Prostate gland (tissue), 2 donors: ENCODE data around the gene MYO1A. TPM values are rescaled to one million over a fixed set of nuclear protein-coding genes. Genes with fewer than 3 reads are reported as not detected.

ENCODE experiments used
- DNase-seq: peaks from one replicate; pipeline ENCODE4 v3.0.0-alpha.2; 2019; ENCODE audit warnings: low spot score
- H3K27ac ChIP-seq, 2 donors: fragments of 200-600 bp; sonication (generic); 2 replicates each; pipeline ENCODE4 v1.5.1; 2017 to 2019
- H3K27me3 ChIP-seq: fragments of 200-600 bp; sonication (generic); replicated peaks from 2 replicates; pipeline ENCODE4 v1.5.1; 2019; ENCODE audit not compliant: insufficient read depth
- H3K36me3 ChIP-seq, 2 donors: fragments of 200-600 bp; sonication (generic); 1 replicate in 1 of 2; 2 replicates in 1 of 2; pipeline versions ENCODE4 v1.5.1 to v1.8.1; 2017 to 2019
- H3K4me1 ChIP-seq: fragments of 200-600 bp; sonication (generic); replicated peaks from 2 replicates; pipeline ENCODE4 v1.5.1; 2019
- H3K4me3 ChIP-seq, 2 donors: fragments of 200-600 bp; sonication (generic); 2 replicates each; pipeline ENCODE4 v1.5.1; 2017 to 2019
- H3K9me3 ChIP-seq: fragments of 200-600 bp; sonication (generic); 2 replicates; pipeline ENCODE4 v1.5.1; 2017
- CTCF ChIP-seq, 4 experiments: fragments of 200-600 bp in 2 of 4; fragments of 450-650 bp in 2 of 4; sonication (generic) in 2 of 4; IDR thresholded peaks; 1 replicate in 3 of 4; 2 replicates in 1 of 4; pipeline ENCODE4 v1.5.1; 2016 to 2019; ENCODE audit warnings: antibody characterized with exemption in 4 of 4, mild to moderate bottlenecking in 2 of 4, moderate library complexity in 2 of 4
- POLR2A ChIP-seq: fragments of 450-650 bp; IDR thresholded peaks from one replicate; pipeline ENCODE4 v1.6.1; 2016; ENCODE audit warnings: antibody characterized with exemption, mild to moderate bottlenecking
- POLR2AphosphoS5 ChIP-seq: sonication (generic); formaldehyde crosslinking; IDR thresholded peaks from one replicate; pipeline ENCODE4 v1.6.1; 2017; ENCODE audit warnings: antibody characterized with exemption
- WGBS: methylation state at CpG from one replicate; pipeline ENCODE4 v1.1.5; 2018; 5-methylcytosine and 5-hydroxymethylcytosine counted together
- intact Hi-C: fragments of 100-400 bp; cut with DNase I; formaldehyde crosslinking; loops from one replicate; pipeline ENCODE4 v1.14.2; 2022
- total RNA-seq, 2 donors: library from RNA; depleted of rRNA; stranded (reverse); fragments of >200 nt; gene quantifications; one replicate each; pipeline ENCODE4 v1.1.0, GENCODE V29; 2016

The MYO1A gene
- total RNA-seq, 2 donors from 2014 or later = 0.09 to 0.74 TPM

GRCh38 chr12:57096099-57096572 lies 46.2 kb upstream of the MYO1A start:
- peaks cover 30% of the 10 kb centered on the region for H3K4me1 ChIP-seq
- H3K27ac ChIP-seq = peak overlapping the region; percentile 79 to 99
- no peak overlapping the region for H3K4me3 ChIP-seq
- TF ChIP-seq POLR2A (peak; percentile 53), POLR2AphosphoS5 (peak; percentile 92), CTCF (IDR thresholded peaks at IDR 0.05) (no peak)
- H3K27me3 ChIP-seq = no peaks in the 10 kb centered on the region
- H3K9me3 ChIP-seq = no peaks in the 10 kb centered on the region
- DNase-seq = peak; percentile 86
- H3K36me3 ChIP-seq = peaks cover 14 to 15% of the 10 kb centered on the region in 2 donors
- 51% methylated on average over 6 of the region's 6 CpGs for WGBS
- intact Hi-C loops = no loop called here

- DNase-seq = no peak
- Histone ChIP-seq H3K36me3 (peaks cover 14 to 15% of the 10 kb centered on the region in 2 donors), H3K27ac (peak overlapping the region; percentile 79 to 99), H3K27me3 (no peaks in the 10 kb centered on the region), H3K4me1 (peaks cover 34% of the 10 kb centered on the region), H3K4me3 (no peak overlapping the region), H3K9me3 (no peaks in the 10 kb centered on the region)
- 59% methylated on average over 3 of the region's 3 CpGs for WGBS
- intact Hi-C loops = loop anchor here (2.0 kb wide), 1 partner anchor 15 kb away; the partner anchor contains the start of gene STAT6
- no peak for TF ChIP-seq POLR2AphosphoS5
- no peak for TF ChIP-seq CTCF (IDR thresholded peaks at IDR 0.05)
- no peak for TF ChIP-seq POLR2A
These were observed 45.5 kb upstream of the MYO1A start for GRCh38 chr12:57095440-57095839.

GRCh38 chr12:57094208-57095160 lies 44.6 kb upstream of the MYO1A start:
- Histone ChIP-seq H3K36me3 (peaks cover 7 to 11% of the 10 kb centered on the region in 2 donors), H3K27me3 (no peaks in the 10 kb centered on the region), H3K9me3 (no peaks in the 10 kb centered on the region), H3K4me1 (peaks cover 34% of the 10 kb centered on the region), H3K4me3 (no peak overlapping the region), H3K27ac (peak overlapping the region; percentile 79 to 99)
- intact Hi-C loops = loop anchor here (2.0 kb wide), 1 partner anchor 16 kb away; the partner anchor contains the start of gene STAT6
- DNase-seq = peak; percentile 66
- peak; percentile 20 for TF ChIP-seq POLR2AphosphoS5
- TF ChIP-seq CTCF (IDR thresholded peaks at IDR 0.05) = no peak
- WGBS = 22% methylated on average over 11 of the region's 15 CpGs

GRCh38 chr12:57093415-57094207 lies 43.7 kb upstream of the MYO1A start:
- 29% methylated on average over 15 of the region's 24 CpGs for WGBS
- peak; percentile 67 for DNase-seq
- Histone ChIP-seq H3K27me3 (no peaks in the 10 kb centered on the region), H3K4me1 (peaks cover 34% of the 10 kb centered on the region), H3K36me3 (peaks cover 0 to 10% of the 10 kb centered on the region in 2 donors), H3K27ac (peak overlapping the region; percentile 79 to 99), H3K4me3 (no peak overlapping the region), H3K9me3 (no peaks in the 10 kb centered on the region)
- TF ChIP-seq POLR2AphosphoS5 (peak; percentile 37), CTCF (IDR thresholded peaks at IDR 0.05) (peak in 2 of 4 experiments; percentile 43 to 57), POLR2A (peak; percentile 52)
- intact Hi-C loops = loop anchor here (2.0 kb wide), 1 partner anchor 17 kb away; the partner anchor contains the start of gene STAT6
